22Rv1 (cell line): Measurements from ENCODE around the gene DHX40.

Source experiments
- ZFX ChIP-seq: fragments of 450-650 bp; IDR thresholded peaks from 2 replicates; pipeline ENCODE4 v1.6.1; 2017; ENCODE audit warnings: antibody characterized with exemption, borderline replicate concordance
- TF ChIP-seq, protein P1 (sequence below): fragments of 450-650 bp; IDR thresholded peaks from 2 replicates; pipeline ENCODE4 v1.5.1; 2017; ENCODE audit warnings: mild to moderate bottlenecking

DNA sequence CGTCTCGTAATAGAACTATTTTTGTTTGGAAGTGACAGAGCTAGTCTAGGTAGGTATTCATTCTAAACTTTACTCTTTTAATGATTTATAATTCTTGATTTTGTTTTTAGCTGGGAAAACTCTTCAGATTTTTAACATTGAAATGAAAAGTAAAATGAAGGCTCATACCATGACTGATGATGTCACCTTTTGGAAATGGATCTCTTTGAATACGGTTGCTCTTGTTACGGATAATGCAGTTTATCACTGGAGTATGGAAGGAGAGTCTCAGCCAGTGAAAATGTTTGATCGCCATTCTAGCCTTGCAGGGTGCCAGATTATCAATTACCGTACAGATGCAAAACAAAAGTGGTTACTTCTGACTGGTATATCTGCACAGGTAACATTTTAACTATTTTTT lies 81.9 kb downstream of the DHX40 start:
- TF ChIP-seq, protein P1, sequence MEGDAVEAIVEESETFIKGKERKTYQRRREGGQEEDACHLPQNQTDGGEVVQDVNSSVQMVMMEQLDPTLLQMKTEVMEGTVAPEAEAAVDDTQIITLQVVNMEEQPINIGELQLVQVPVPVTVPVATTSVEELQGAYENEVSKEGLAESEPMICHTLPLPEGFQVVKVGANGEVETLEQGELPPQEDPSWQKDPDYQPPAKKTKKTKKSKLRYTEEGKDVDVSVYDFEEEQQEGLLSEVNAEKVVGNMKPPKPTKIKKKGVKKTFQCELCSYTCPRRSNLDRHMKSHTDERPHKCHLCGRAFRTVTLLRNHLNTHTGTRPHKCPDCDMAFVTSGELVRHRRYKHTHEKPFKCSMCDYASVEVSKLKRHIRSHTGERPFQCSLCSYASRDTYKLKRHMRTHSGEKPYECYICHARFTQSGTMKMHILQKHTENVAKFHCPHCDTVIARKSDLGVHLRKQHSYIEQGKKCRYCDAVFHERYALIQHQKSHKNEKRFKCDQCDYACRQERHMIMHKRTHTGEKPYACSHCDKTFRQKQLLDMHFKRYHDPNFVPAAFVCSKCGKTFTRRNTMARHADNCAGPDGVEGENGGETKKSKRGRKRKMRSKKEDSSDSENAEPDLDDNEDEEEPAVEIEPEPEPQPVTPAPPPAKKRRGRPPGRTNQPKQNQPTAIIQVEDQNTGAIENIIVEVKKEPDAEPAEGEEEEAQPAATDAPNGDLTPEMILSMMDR, result no peak
- TF ChIP-seq ZFX, result no peak
